NCI-H2196 treated with DMSO at 0.1 percent for 48 hours (cell line): ENCODE data around the gene RNLS.

Experiments
- DNase-seq: peaks from one replicate; lab custom pipeline; 2025; ENCODE audit not compliant: unreplicated experiment; lab: John Stamatoyannopoulos, UW

The RNLS gene

GRCh38 chr10:88439932-88440331 lies 143.2 kb downstream of the RNLS start:
- no peak for DNase-seq

- DNase-seq, result no peak
Measured at GRCh38 chr10:88437411-88437810, 145.7 kb downstream of the RNLS start.

GRCh38 chr10:88433565-88434186 lies 149.4 kb downstream of the RNLS start:
- no peak for DNase-seq

- DNase-seq, result no peak
Measured at GRCh38 chr10:88431103-88431502, 152.0 kb downstream of the RNLS start.

- no peak for DNase-seq
Measured at GRCh38 chr10:88428976-88429375, 154.1 kb downstream of the RNLS start.

- DNase-seq, result no peak
Measured at GRCh38 chr10:88428442-88428841, 154.7 kb downstream of the RNLS start.

- DNase-seq, result no peak
Measured at GRCh38 chr10:88427024-88427423, 156.1 kb downstream of the RNLS start.

GRCh38 chr10:88424881-88425280 lies 158.2 kb downstream of the RNLS start:
- DNase-seq, result no peak

GRCh38 chr10:88423732-88424131 lies 159.4 kb downstream of the RNLS start:
- DNase-seq, result no peak

- no peak for DNase-seq
Measured at GRCh38 chr10:88421590-88421989, 161.5 kb downstream of the RNLS start.

- DNase-seq, result no peak
Measured at GRCh38 chr10:88418871-88419270, 164.2 kb downstream of the RNLS start.

GRCh38 chr10:88417387-88418030 lies 165.6 kb downstream of the RNLS start:
- DNase-seq, result no peak

- no peak for DNase-seq
Measured at GRCh38 chr10:88416801-88417200, 166.3 kb downstream of the RNLS start.

GRCh38 chr10:88415533-88416130 lies 167.5 kb downstream of the RNLS start:
- no peak for DNase-seq

GRCh38 chr10:88413412-88413811 lies 169.7 kb downstream of the RNLS start:
- DNase-seq, result no peak

- DNase-seq, result no peak
Measured at GRCh38 chr10:88411772-88412349, 171.3 kb downstream of the RNLS start.

GRCh38 chr10:88409824-88410223 lies 173.3 kb downstream of the RNLS start:
- DNase-seq, result no peak

GRCh38 chr10:88409236-88409635 lies 173.9 kb downstream of the RNLS start:
- no peak for DNase-seq

- no peak for DNase-seq
Measured at GRCh38 chr10:88408096-88408495, 175.0 kb downstream of the RNLS start.

- no peak for DNase-seq
Measured at GRCh38 chr10:88404133-88404532, 179.0 kb downstream of the RNLS start.

GRCh38 chr10:88401671-88402347 lies 181.3 kb downstream of the RNLS start:
- DNase-seq, result no peak

GRCh38 chr10:88399240-88399639 lies 183.9 kb downstream of the RNLS start:
- no peak for DNase-seq
